HepG2 (cell line): Measurements from ENCODE around the gene LMX1B. TPM values are rescaled to one million over a fixed set of nuclear protein-coding genes. Genes with fewer than 3 reads are reported as not detected.

ENCODE experiments used
- ATAC-seq: fragments of 200-7000 bp; cut with Tn5 transposase; 3 replicates; pipeline ENCODE4 v1.9.1; 2020; ENCODE audit warnings: mild to moderate bottlenecking, moderate library complexity
- BruUV-seq: library from RNA; stranded (reverse); fragments of 400-500 nt; replicated peaks from 2 replicates; lab custom pipeline; 2021; lab: Mats Ljungman, UMichigan
- CTCF ChIA-PET: fragments of 300-600 bp; formaldehyde crosslinking; extraction: SDS; loops from one replicate; lab custom pipeline; 2021; ENCODE audit warnings: low total read pairs, inconsistent platforms, low intra/inter-chr PET ratio; lab: Yijun Ruan, JAX
- POLR2A ChIA-PET: fragments of 350-600 bp; sonication (Branson Sonifier 250); formaldehyde crosslinking; loops from one replicate; lab custom pipeline; 2020; ENCODE audit warnings: antibody characterized with exemption, inconsistent platforms; lab: Yijun Ruan, JAX
- DNase-seq: peaks from one replicate; pipeline ENCODE4 v3.0.0-alpha.2; 2015; ENCODE audit warnings: low spot score
- FAIRE-seq: peaks from 3 replicates; lab custom pipeline; 2011; peaks lifted over from hg19 to GRCh38; lab: Jason Lieb, UNC
- H2AFZ ChIP-seq: one replicate; pipeline ENCODE4 v1.6.1; 2011; ENCODE audit warnings: low read length, inconsistent platforms
- H3K27ac ChIP-seq: fragments of 300-600 bp; 3 replicates; pipeline ENCODE4 v1.8.0; 2011; ENCODE audit warnings: mixed run types, mild to moderate bottlenecking, mixed read lengths, low read length, inconsistent platforms; ENCODE audit not compliant: insufficient read depth; ENCODE audit errors: extremely low read length
- H3K27me3 ChIP-seq, 2 experiments: fragments of 200-600 bp in 1 of 2; 2 replicates in 1 of 2; 3 replicates in 1 of 2; pipeline versions ENCODE4 v1.6.0 to v1.8.0; 2011; ENCODE audit warnings: low read length in 2 of 2, mild to moderate bottlenecking in 2 of 2, moderate library complexity in 2 of 2, inconsistent platforms in 1 of 2; ENCODE audit not compliant: insufficient read depth in 2 of 2, control insufficient read depth in 1 of 2
- H3K36me3 ChIP-seq, 2 experiments: fragments of 200-600 bp in 1 of 2; replicated peaks in 1 of 2; 2 replicates in 1 of 2; 3 replicates in 1 of 2; pipeline versions ENCODE4 v1.5.1 to v1.8.0; 2011; ENCODE audit warnings: low read length in 2 of 2, inconsistent platforms in 1 of 2; ENCODE audit not compliant: insufficient read depth in 2 of 2, control insufficient read depth in 1 of 2
- H3K4me1 ChIP-seq: 2 replicates; pipeline ENCODE4 v1.5.1; 2012; ENCODE audit warnings: low read length, inconsistent platforms; ENCODE audit not compliant: insufficient read depth
- H3K4me2 ChIP-seq: 2 replicates; pipeline ENCODE4 v1.6.0; 2011; ENCODE audit warnings: low read depth, low read length, inconsistent platforms
- H3K4me3 ChIP-seq, 3 experiments: fragments of 200-600 bp in 1 of 3; sonication (generic), shearing (Covaris generic) in 1 of 3; replicated peaks in 1 of 3; 2 replicates each; pipeline ENCODE4 v1.5.1; 2011 to 2016; ENCODE audit warnings: low read length in 3 of 3, inconsistent platforms in 2 of 3, low read depth in 2 of 3, mild to moderate bottlenecking in 2 of 3, control low read depth in 1 of 3, mixed read lengths in 1 of 3; ENCODE audit not compliant: insufficient read depth in 1 of 3
- H3K79me2 ChIP-seq: one replicate; pipeline ENCODE4 v1.6.1; 2011; ENCODE audit warnings: low read length, inconsistent platforms; ENCODE audit not compliant: insufficient read depth
- H3K9ac ChIP-seq: 2 replicates; pipeline ENCODE4 v1.6.0; 2011; ENCODE audit warnings: mild to moderate bottlenecking, low read depth, low read length, inconsistent platforms; ENCODE audit not compliant: insufficient read depth
- H3K9me3 ChIP-seq: 2 replicates; pipeline ENCODE4 v1.5.1; 2012; ENCODE audit warnings: mild to moderate bottlenecking, low read length
- H4K20me1 ChIP-seq: 2 replicates; pipeline ENCODE4 v1.6.0; 2011; ENCODE audit warnings: inconsistent platforms, mild to moderate bottlenecking, low read length, moderate library complexity; ENCODE audit not compliant: insufficient read depth
- ASH2L ChIP-seq: fragments of 300-600, 200-600 bp; sonication (generic); IDR thresholded peaks from 2 replicates; pipeline ENCODE4 v1.7.0; 2017; ENCODE audit warnings: low read depth, mild to moderate bottlenecking, moderate library complexity, mixed read lengths, low read length; ENCODE audit not compliant: insufficient read length
- ATF6 ChIP-seq: sonication (generic); formaldehyde crosslinking; conservative IDR thresholded peaks from 2 replicates; pipeline ENCODE4 v1.4.0; 2020; ENCODE audit warnings: missing genetic modification reagents
- ATRX ChIP-seq: sonication (generic); formaldehyde crosslinking; IDR thresholded peaks from 2 replicates; pipeline ENCODE4 v1.4.0; 2020; ENCODE audit warnings: missing genetic modification reagents, borderline replicate concordance
- BCL6 ChIP-seq: IDR thresholded peaks from 2 replicates; pipeline ENCODE4 v1.6.1; 2016; ENCODE audit warnings: missing genetic modification reagents, missing compliant biosample characterization
- ZFP37 ChIP-seq: sonication (generic); formaldehyde crosslinking; IDR thresholded peaks from 2 replicates; pipeline ENCODE4 v1.4.0; 2020; ENCODE audit warnings: missing genetic modification reagents, borderline replicate concordance
- ZNF362 ChIP-seq: sonication (generic); formaldehyde crosslinking; IDR thresholded peaks from 2 replicates; pipeline ENCODE4 v1.4.0; 2020; ENCODE audit warnings: missing genetic modification reagents, mild to moderate bottlenecking, borderline replicate concordance
- WGBS: methylation state at CpG from one replicate; pipeline ENCODE4 v1.1.6; 2017; ENCODE audit warnings: low lambda C conversion rate; 5-methylcytosine and 5-hydroxymethylcytosine counted together
- in situ Hi-C: cut with HindIII; loops from 2 replicates; pipeline ENCODE4 v1.10.0; 2017; ENCODE audit warnings: low pct_unique_long_range_greater_than_20kb; ENCODE audit not compliant: extremely low pct_ligation_motif_present
- intact Hi-C: fragments of 100-400 bp; cut with micrococcal nuclease; formaldehyde crosslinking; loops from one replicate; pipeline ENCODE4 v1.10.0; 2022; ENCODE audit not compliant: unreplicated experiment
- polyA plus RNA-seq, 8 experiments: library from polyadenylated mRNA; depleted of rRNA in 3 of 8; stranded (reverse) in 7 of 8; unstranded in 1 of 8; fragments of >200 nt; fragmentation: Illumina TruSeq in 4 of 8; extraction: Trizol in 4 of 8; gene quantifications; 2 replicates each; pipeline versions ENCODE4 v1.2.1 to v1.2.3, GENCODE V29; 2011 to 2016; ENCODE audit warnings: low read depth in 4 of 8, missing spikeins in 1 of 8, mixed read lengths in 1 of 8; ENCODE audit not compliant: insufficient read depth in 1 of 8
- total RNA-seq, 5 experiments: library from RNA; depleted of rRNA; stranded (reverse); fragments of >200 nt; fragmentation: Illumina TruSeq; extraction: Trizol; gene quantifications; 2 replicates each; pipeline ENCODE4 v1.2.3, GENCODE V29; 2016; ENCODE audit warnings: low read depth in 1 of 5

LMX1B gene
- total and polyA plus RNA-seq, 2 of the 13 experiments (the other 11 are each of a cell fraction or from before 2014, with no cell fraction given): not detected

- no peak for FAIRE-seq
- WGBS: 10% methylated on average over 5 of the region's 5 CpGs
- POLR2A ChIA-PET: interaction anchor here (2.3 kb wide), 1 partner anchor 75 kb away, joined by 8 read pairs; no protein-coding TSS in a partner anchor
Observed at GRCh38 chr9:126706698-126707053, 92.9 kb downstream of the LMX1B start.

More at GRCh38 chr9:126706698-126707053, 92.9 kb downstream of the LMX1B start:
- ATAC-seq: no peak
- Histone ChIP-seq H3K27me3 (peaks cover 9 to 43% of the 10 kb centered on the region in 2 experiments; a peak in 4 of 5 replicates), H3K4me1 (peaks cover 5% of the 10 kb centered on the region), H3K9ac (no peak overlapping the region), H4K20me1 (no peaks in the 10 kb centered on the region), H2AFZ (no peak overlapping the region), H3K4me2 (no peak overlapping the region), H3K9me3 (no peaks in the 10 kb centered on the region), H3K4me3 (no peak overlapping the region), H3K36me3 (no peaks in the 10 kb centered on the region), H3K27ac (no peak overlapping the region), H3K79me2 (no peaks in the 10 kb centered on the region)
- CTCF ChIA-PET: interaction anchor here (0.8 to 3.9 kb wide), 3 partner anchors 71 to 77 kb away, joined by 3 to 91 read pairs (median 9); no protein-coding TSS in a partner anchor
- DNase-seq: no peak
- intact Hi-C loops (loop anchor here (1.0 kb wide), 1 partner anchor 71 kb away; no protein-coding TSS in a partner anchor), in situ Hi-C loops (loop anchor here (5.0 kb wide), 1 partner anchor 76 kb away; no protein-coding TSS in a partner anchor)
- TF ChIP-seq ZFP37 (CRISPR knock-in tag): no peak
- no peak for TF ChIP-seq ASH2L
- TF ChIP-seq BCL6 (CRISPR knock-in tag): no peak
- TF ChIP-seq ATF6 (CRISPR knock-in tag): no peak
- no peak for TF ChIP-seq ZNF362
- no peak for TF ChIP-seq ATRX
- no TSS peak for BruUV-seq
